K562 (cell line): Measurements from ENCODE around the gene CCDC158. TPM values are rescaled to one million over a fixed set of nuclear protein-coding genes. Genes with fewer than 3 reads are reported as not detected.

Experiments used
- ATAC-seq: fragments of 200-7000 bp; cut with Tn5 transposase; 3 replicates; pipeline ENCODE4 v1.9.1; 2020; ENCODE audit warnings: moderate library complexity
- BruUV-seq: library from RNA; stranded (reverse); fragments of 400-500 nt; replicated peaks from 2 replicates; lab custom pipeline; 2021; lab: Mats Ljungman, UMichigan
- CTCF ChIA-PET: fragments of 300-600 bp; formaldehyde crosslinking; extraction: SDS; loops from one replicate; lab custom pipeline; 2021; ENCODE audit warnings: low intra/inter-chr PET ratio; lab: Yijun Ruan, JAX
- POLR2A ChIA-PET: fragments of 300-600, 350-650 bp; sonication (Branson Sonifier 250); formaldehyde crosslinking; extraction: SDS; loops from one replicate; lab custom pipeline; 2021; ENCODE audit warnings: antibody characterized with exemption, inconsistent platforms; lab: Yijun Ruan, JAX
- DNase-seq, 4 experiments: peaks; one replicate each; pipeline versions ENCODE4 v3.0.0 to v3.0.0-alpha.2; 2011 to 2018; ENCODE audit warnings: low spot score in 3 of 4, mixed read lengths in 3 of 4; ENCODE audit errors: extremely low read depth in 1 of 4
- FAIRE-seq: peaks from 2 replicates; lab custom pipeline; 2011; peaks lifted over from hg19 to GRCh38; lab: Jason Lieb, UNC
- H2AFZ ChIP-seq: 2 replicates; pipeline ENCODE4 v1.6.0; 2011; ENCODE audit warnings: low read depth, low read length, control low read depth, inconsistent platforms
- H3K27ac ChIP-seq: fragments of 200-600 bp; 3 replicates; pipeline ENCODE4 v1.8.0; 2011; ENCODE audit warnings: low read depth, mild to moderate bottlenecking, control low read depth, inconsistent platforms, low read length, moderate library complexity, mixed read lengths; ENCODE audit errors: extremely low read depth
- H3K27me3 ChIP-seq, 2 experiments: fragments of 300-600 bp in 1 of 2; 2 replicates in 1 of 2; 3 replicates in 1 of 2; pipeline versions ENCODE4 v1.6.0 to v1.8.0; 2011; ENCODE audit warnings: inconsistent platforms in 2 of 2, low read length in 2 of 2, mild to moderate bottlenecking in 1 of 2, mixed read lengths in 1 of 2, moderate library complexity in 1 of 2; ENCODE audit not compliant: control insufficient read depth in 2 of 2, insufficient read depth in 2 of 2
- H3K36me3 ChIP-seq: fragments of 300-600 bp; 3 replicates; pipeline ENCODE4 v1.8.0; 2011; ENCODE audit warnings: mild to moderate bottlenecking, low read length, inconsistent platforms; ENCODE audit not compliant: control insufficient read depth, insufficient read depth
- H3K4me1 ChIP-seq, 2 experiments: fragments of 200-600 bp in 1 of 2; replicated peaks in 1 of 2; 2 replicates in 1 of 2; 3 replicates in 1 of 2; pipeline versions ENCODE4 v1.5.1 to v1.8.0; 2011; ENCODE audit warnings: inconsistent platforms in 2 of 2, low read length in 2 of 2, mild to moderate bottlenecking in 1 of 2, mixed read lengths in 1 of 2, moderate library complexity in 1 of 2; ENCODE audit not compliant: control insufficient read depth in 2 of 2, insufficient read depth in 2 of 2
- H3K4me2 ChIP-seq: 2 replicates; pipeline ENCODE4 v1.6.1; 2011; ENCODE audit warnings: low read length, control low read depth, inconsistent platforms, mixed read lengths; ENCODE audit not compliant: insufficient read depth
- H3K4me3 ChIP-seq: fragments of 200-600 bp; sonication (generic), shearing (Covaris generic); 2 replicates; pipeline ENCODE4 v1.5.1; 2016; ENCODE audit warnings: control low read depth, inconsistent platforms
- H3K79me2 ChIP-seq: fragments of 200-600 bp; 3 replicates; pipeline ENCODE4 v1.8.0; 2011; ENCODE audit warnings: low read length, inconsistent platforms; ENCODE audit not compliant: control insufficient read depth, insufficient read depth
- H3K9ac ChIP-seq, 2 experiments: 2 replicates each; pipeline versions ENCODE4 v1.6.0 to v1.6.1; 2011; ENCODE audit warnings: low read depth in 2 of 2, low read length in 2 of 2, control low read depth in 1 of 2, inconsistent platforms in 1 of 2, mild to moderate bottlenecking in 1 of 2, mixed read lengths in 1 of 2; ENCODE audit not compliant: insufficient read depth in 1 of 2
- H3K9me1 ChIP-seq: one replicate; pipeline ENCODE4 v1.6.0; 2011; ENCODE audit warnings: inconsistent platforms, mild to moderate bottlenecking, low read length, moderate library complexity; ENCODE audit not compliant: control insufficient read depth, insufficient read depth
- H3K9me3 ChIP-seq: replicated peaks from 2 replicates; pipeline ENCODE4 v1.5.1; 2011; ENCODE audit warnings: low read depth, low read length, inconsistent platforms; ENCODE audit not compliant: control insufficient read depth, insufficient read depth
- H4K20me1 ChIP-seq: replicated peaks from 2 replicates; pipeline ENCODE4 v1.6.1; 2011; ENCODE audit warnings: low read length, inconsistent platforms, mixed read lengths; ENCODE audit not compliant: control insufficient read depth, insufficient read depth
- BRD4 ChIP-seq: fragments of 200-600 bp; sonication (generic); IDR thresholded peaks from 2 replicates; pipeline ENCODE4 v1.6.1; 2017; ENCODE audit warnings: inconsistent platforms
- C11orf30 ChIP-seq: fragments of 450-650 bp; IDR thresholded peaks from 2 replicates; pipeline ENCODE4 v1.6.1; 2016; ENCODE audit warnings: low read depth, mild to moderate bottlenecking
- CGGBP1 ChIP-seq: fragments of 250-450 bp; sonication (Bioruptor Pico); IDR thresholded peaks from 2 replicates; pipeline ENCODE4 v1.9.0; 2021; ENCODE audit warnings: mild to moderate bottlenecking
- CTCF ChIP-seq, 3 experiments: IDR thresholded peaks in 2 of 3; conservative IDR thresholded peaks in 1 of 3; 2 replicates each; pipeline ENCODE4 v1.5.1; 2011 to 2012; ENCODE audit warnings: low read length in 3 of 3, mild to moderate bottlenecking in 3 of 3, control low read depth in 2 of 3, improper control_type of control experiment in 1 of 3, inconsistent platforms in 1 of 3, low read depth in 1 of 3, mixed read lengths in 1 of 3, moderate library complexity in 1 of 3; ENCODE audit not compliant: insufficient read depth in 2 of 3
- FOXJ2 ChIP-seq: fragments of 200-800 bp; sonication (Bioruptor generic); IDR thresholded peaks from 2 replicates; pipeline ENCODE4 v1.6.1; 2016; ENCODE audit warnings: missing genetic modification characterization, missing compliant biosample characterization
- MAFG ChIP-seq: fragments of 450-650 bp; conservative IDR thresholded peaks from 2 replicates; pipeline ENCODE4 v1.6.1; 2016; ENCODE audit warnings: missing genetic modification characterization, missing compliant biosample characterization
- MAFK ChIP-seq: IDR thresholded peaks from 2 replicates; pipeline ENCODE4 v1.6.1; 2011; ENCODE audit warnings: low read length, improper control_type of control experiment
- MYC ChIP-seq, 2 experiments: fragments of 250-450 bp in 1 of 2; sonication (Bioruptor Pico) in 1 of 2; IDR thresholded peaks; 2 replicates each; pipeline versions ENCODE4 v1.5.1 to v1.6.1; 2012 to 2021; ENCODE audit warnings: low read depth in 2 of 2, borderline replicate concordance in 1 of 2, improper control_type of control experiment in 1 of 2, low read length in 1 of 2, mild to moderate bottlenecking in 1 of 2, moderate library complexity in 1 of 2
- NFYB ChIP-seq: IDR thresholded peaks from 2 replicates; pipeline ENCODE4 v1.6.1; 2011; ENCODE audit warnings: mild to moderate bottlenecking, moderate library complexity; ENCODE audit not compliant: insufficient read length; ENCODE audit errors: extremely low read depth
- NR3C1 ChIP-seq: sonication (generic); formaldehyde crosslinking; IDR thresholded peaks from 2 replicates; pipeline ENCODE4 v1.8.1; 2022; ENCODE audit warnings: missing genetic modification reagents
- RAD21 ChIP-seq, 2 experiments: fragments of 250-450 bp in 1 of 2; fragments of 450-650 bp in 1 of 2; sonication (Bioruptor Pico) in 1 of 2; formaldehyde crosslinking in 1 of 2; IDR thresholded peaks in 1 of 2; conservative IDR thresholded peaks in 1 of 2; 2 replicates each; pipeline versions ENCODE4 v1.4.0 to v1.8.0; 2020 to 2022; ENCODE audit warnings: mild to moderate bottlenecking in 2 of 2, moderate library complexity in 1 of 2
- SLC30A9 ChIP-seq: fragments of 250-450 bp; sonication (Bioruptor Pico); IDR thresholded peaks from 2 replicates; pipeline ENCODE4 v1.8.0; 2022; ENCODE audit warnings: mild to moderate bottlenecking, moderate library complexity
- ZNF316 ChIP-seq: fragments of 450-650 bp; IDR thresholded peaks from 2 replicates; pipeline ENCODE4 v1.6.1; 2016
- ZNF668 ChIP-seq: fragments of 250-450 bp; sonication (Bioruptor Pico); IDR thresholded peaks from 2 replicates; pipeline ENCODE4 v1.8.0; 2022; ENCODE audit warnings: mild to moderate bottlenecking, inconsistent platforms
- WGBS: fragments of 100-300 bp; shearing (Covaris generic); methylation state at CpG from one replicate; pipeline ENCODE4 v1.1.6; 2016; ENCODE audit warnings: low coverage, mixed read lengths; ENCODE audit not compliant: insufficient coverage; ENCODE audit errors: missing lambda C conversion rate; 5-methylcytosine and 5-hydroxymethylcytosine counted together
- in situ Hi-C: fragments of 300-500 bp; cut with MboI; formaldehyde crosslinking; loops from 4 replicates; pipeline ENCODE4 v1.15.0; 2018; ENCODE audit warnings: inconsistent platforms, mixed read lengths
- intact Hi-C: fragments of 100-400 bp; cut with micrococcal nuclease; formaldehyde crosslinking; loops from 2 replicates; pipeline ENCODE4 v1.14.2; 2022
- polyA plus RNA-seq, 8 experiments: library from polyadenylated mRNA; depleted of rRNA in 4 of 8; stranded (reverse) in 5 of 8; unstranded in 3 of 8; fragments of >200 nt; fragmentation: Nextera tagmentation in 2 of 8; fragmentation: Illumina TruSeq in 1 of 8; extraction: Ambion mirVana in 2 of 8; extraction: Trizol in 1 of 8; gene quantifications; 2 replicates each; pipeline versions ENCODE4 v1.2.1 to v1.2.3, GENCODE V29; 2011 to 2014; ENCODE audit warnings: inconsistent platforms in 1 of 8, missing spikeins in 1 of 8
- total RNA-seq, 7 experiments: library from RNA; depleted of rRNA in 6 of 7; stranded (reverse); fragments of >200 nt in 6 of 7; fragmentation: Illumina TruSeq in 2 of 7; extraction: Trizol in 2 of 7; gene quantifications; 2 replicates each; pipeline versions ENCODE4 v1.2.1 to v1.2.3, GENCODE V29; 2011 to 2021; ENCODE audit warnings: low replicate concordance in 1 of 7
- TF ChIP-seq, protein P1 (sequence below): fragments of 450-650 bp; IDR thresholded peaks from one replicate; pipeline ENCODE4 v1.6.1; 2018; ENCODE audit warnings: mild to moderate bottlenecking, moderate library complexity; ENCODE audit not compliant: partially characterized antibody

The CCDC158 gene
- total and polyA plus RNA-seq, 9 of the 15 experiments (the other 6 are each of a cell fraction or from before 2014, with no cell fraction given), result not detected

GRCh38 chr4:76430519-76431388 lies 9.8 kb upstream of the CCDC158 start (continued):
- TF ChIP-seq CTCF (IDR thresholded peaks at IDR 0.05 in 2 of 3, conservative IDR thresholded peaks at IDR 0.05 in 1 of 3; ENCODE audit: insufficient read depth in 2 of 3, low read depth in 1 of 3, low read length in 3 of 3), result peak; percentile 44 to 81 (median 50); a peak in 4 of 6 replicates
- no peak for TF ChIP-seq CGGBP1 (CRISPR knock-in tag)
- TF ChIP-seq, all 486 proteins: peak for 7

DNA sequence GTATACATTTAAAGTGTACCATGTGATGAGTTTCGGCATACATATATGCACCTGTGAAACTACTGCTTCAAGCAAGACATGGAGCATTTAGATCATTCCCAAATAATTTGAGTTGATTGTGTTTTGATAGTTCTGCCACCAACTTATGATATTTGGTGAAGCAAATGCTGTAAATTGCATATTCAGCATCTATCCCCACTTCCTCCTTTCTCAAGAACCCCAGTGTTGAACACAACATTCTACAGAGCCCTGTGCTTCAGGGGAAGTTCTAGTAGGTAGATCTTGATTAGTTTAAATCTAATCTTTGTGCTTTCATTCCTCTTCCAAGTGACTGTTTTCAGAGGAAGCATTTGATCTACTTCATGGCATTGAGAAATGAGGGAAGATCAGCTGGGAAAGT lies 8.7 kb upstream of the CCDC158 start:
- in situ Hi-C loops, result loop anchor here (5.0 to 10.0 kb wide), 2 partner anchors 78 to 325 kb away; no protein-coding TSS in a partner anchor
- H3K4me1 ChIP-seq, result no peaks in the 10 kb centered on the region
- H3K4me3 ChIP-seq, result no peak overlapping the region
- 24% methylated on average over 1 of the region's 1 CpG for WGBS
- no peaks in the 10 kb centered on the region for H3K36me3 ChIP-seq
- H3K9me3 ChIP-seq, result no peaks in the 10 kb centered on the region
- H3K9ac ChIP-seq, result no peak overlapping the region
- BruUV-seq, result no TSS peak
- H4K20me1 ChIP-seq, result no peaks in the 10 kb centered on the region
- ATAC-seq (no peak), DNase-seq (no peak), FAIRE-seq (peak; percentile 67)
- no peaks in the 10 kb centered on the region for H3K9me1 ChIP-seq
- H3K27ac ChIP-seq, result no peak overlapping the region
- intact Hi-C loops, result loop anchor here (1.0 to 10.0 kb wide), 5 partner anchors 76 to 775 kb away; no protein-coding TSS in a partner anchor
- no peaks in the 10 kb centered on the region for H3K27me3 ChIP-seq
- ChIA-PET CTCF (interaction anchor here (1.1 kb wide), 1 partner anchor 73 kb away, joined by 4 read pairs; no protein-coding TSS in a partner anchor), POLR2A (no interaction called here)
- H2AFZ ChIP-seq, result no peak overlapping the region
- H3K4me2 ChIP-seq, result no peak overlapping the region
- no peaks in the 10 kb centered on the region for H3K79me2 ChIP-seq
- TF ChIP-seq MAFG (peak; percentile 46), FOXJ2 (tag) (no peak), RAD21 (CRISPR knock-in tag; conservative IDR thresholded peaks at IDR 0.05 in 1 of 2, IDR thresholded peaks at IDR 0.05 in 1 of 2) (no peak), ZNF668 (no peak), ZNF316 (peak; percentile 57), MAFK (peak; percentile 50), C11orf30 (peak; percentile 60), MYC (IDR thresholded peaks at IDR 0.05; ENCODE audit: low read depth, low read length) (no peak), MYC (CRISPR knock-in tag; IDR thresholded peaks at IDR 0.05; ENCODE audit: borderline replicate concordance, low read depth) (no peak), SLC30A9 (CRISPR knock-in tag) (no peak), NFYB (no peak), NR3C1 (CRISPR knock-in tag) (no peak), BRD4 (no peak)
- TF ChIP-seq, protein P1, sequence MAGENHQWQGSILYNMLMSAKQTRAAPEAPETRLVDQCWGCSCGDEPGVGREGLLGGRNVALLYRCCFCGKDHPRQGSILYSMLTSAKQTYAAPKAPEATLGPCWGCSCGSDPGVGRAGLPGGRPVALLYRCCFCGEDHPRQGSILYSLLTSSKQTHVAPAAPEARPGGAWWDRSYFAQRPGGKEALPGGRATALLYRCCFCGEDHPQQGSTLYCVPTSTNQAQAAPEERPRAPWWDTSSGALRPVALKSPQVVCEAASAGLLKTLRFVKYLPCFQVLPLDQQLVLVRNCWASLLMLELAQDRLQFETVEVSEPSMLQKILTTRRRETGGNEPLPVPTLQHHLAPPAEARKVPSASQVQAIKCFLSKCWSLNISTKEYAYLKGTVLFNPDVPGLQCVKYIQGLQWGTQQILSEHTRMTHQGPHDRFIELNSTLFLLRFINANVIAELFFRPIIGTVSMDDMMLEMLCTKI, result no peak
